ENCODE measurements around the gene PRM3.

DNA sequence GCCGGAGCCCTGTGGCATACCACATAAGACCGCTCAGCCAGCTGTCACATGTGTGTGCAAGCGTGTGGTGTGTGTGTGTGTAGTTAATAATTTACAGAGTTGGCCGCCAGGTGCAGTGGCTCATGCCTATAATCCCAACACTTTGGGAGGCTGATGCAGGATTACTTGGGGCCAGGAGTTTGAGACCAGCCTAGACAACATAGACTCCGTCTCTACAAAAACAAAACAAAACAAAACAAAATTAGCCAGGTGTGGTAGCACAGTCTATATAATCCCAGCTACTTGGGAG, 37.8 kb downstream of the PRM3 start:
- no peak for TF ChIP-seq POLR2A (IDR thresholded peaks at IDR 0.05)
- TF ChIP-seq, protein P1, sequence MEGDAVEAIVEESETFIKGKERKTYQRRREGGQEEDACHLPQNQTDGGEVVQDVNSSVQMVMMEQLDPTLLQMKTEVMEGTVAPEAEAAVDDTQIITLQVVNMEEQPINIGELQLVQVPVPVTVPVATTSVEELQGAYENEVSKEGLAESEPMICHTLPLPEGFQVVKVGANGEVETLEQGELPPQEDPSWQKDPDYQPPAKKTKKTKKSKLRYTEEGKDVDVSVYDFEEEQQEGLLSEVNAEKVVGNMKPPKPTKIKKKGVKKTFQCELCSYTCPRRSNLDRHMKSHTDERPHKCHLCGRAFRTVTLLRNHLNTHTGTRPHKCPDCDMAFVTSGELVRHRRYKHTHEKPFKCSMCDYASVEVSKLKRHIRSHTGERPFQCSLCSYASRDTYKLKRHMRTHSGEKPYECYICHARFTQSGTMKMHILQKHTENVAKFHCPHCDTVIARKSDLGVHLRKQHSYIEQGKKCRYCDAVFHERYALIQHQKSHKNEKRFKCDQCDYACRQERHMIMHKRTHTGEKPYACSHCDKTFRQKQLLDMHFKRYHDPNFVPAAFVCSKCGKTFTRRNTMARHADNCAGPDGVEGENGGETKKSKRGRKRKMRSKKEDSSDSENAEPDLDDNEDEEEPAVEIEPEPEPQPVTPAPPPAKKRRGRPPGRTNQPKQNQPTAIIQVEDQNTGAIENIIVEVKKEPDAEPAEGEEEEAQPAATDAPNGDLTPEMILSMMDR (IDR thresholded peaks at IDR 0.05) = no peak

Data from ovary (tissue), 3 donors.